Tongue (tissue), 2 donors: ENCODE results near the gene CBX4. TPM values are rescaled to one million over a fixed set of nuclear protein-coding genes. Genes with fewer than 3 reads are reported as not detected.
"Not testable (repeated sequence)": the region's sequence is repeated elsewhere in the genome, so short reads cannot be mapped to it uniquely, and the experiment has no call there.

Experiments used
- DNase-seq: peaks from one replicate; pipeline ENCODE4 v3.0.0-alpha.2; 2015
- total RNA-seq: library from RNA; depleted of rRNA; stranded (reverse); fragments of >200 nt; gene quantifications from one replicate; pipeline ENCODE4 v1.2.3, GENCODE V29; 2014

CBX4 gene
- total RNA-seq, 1 donor from 2014 or later, result 9.7 TPM

DNA sequence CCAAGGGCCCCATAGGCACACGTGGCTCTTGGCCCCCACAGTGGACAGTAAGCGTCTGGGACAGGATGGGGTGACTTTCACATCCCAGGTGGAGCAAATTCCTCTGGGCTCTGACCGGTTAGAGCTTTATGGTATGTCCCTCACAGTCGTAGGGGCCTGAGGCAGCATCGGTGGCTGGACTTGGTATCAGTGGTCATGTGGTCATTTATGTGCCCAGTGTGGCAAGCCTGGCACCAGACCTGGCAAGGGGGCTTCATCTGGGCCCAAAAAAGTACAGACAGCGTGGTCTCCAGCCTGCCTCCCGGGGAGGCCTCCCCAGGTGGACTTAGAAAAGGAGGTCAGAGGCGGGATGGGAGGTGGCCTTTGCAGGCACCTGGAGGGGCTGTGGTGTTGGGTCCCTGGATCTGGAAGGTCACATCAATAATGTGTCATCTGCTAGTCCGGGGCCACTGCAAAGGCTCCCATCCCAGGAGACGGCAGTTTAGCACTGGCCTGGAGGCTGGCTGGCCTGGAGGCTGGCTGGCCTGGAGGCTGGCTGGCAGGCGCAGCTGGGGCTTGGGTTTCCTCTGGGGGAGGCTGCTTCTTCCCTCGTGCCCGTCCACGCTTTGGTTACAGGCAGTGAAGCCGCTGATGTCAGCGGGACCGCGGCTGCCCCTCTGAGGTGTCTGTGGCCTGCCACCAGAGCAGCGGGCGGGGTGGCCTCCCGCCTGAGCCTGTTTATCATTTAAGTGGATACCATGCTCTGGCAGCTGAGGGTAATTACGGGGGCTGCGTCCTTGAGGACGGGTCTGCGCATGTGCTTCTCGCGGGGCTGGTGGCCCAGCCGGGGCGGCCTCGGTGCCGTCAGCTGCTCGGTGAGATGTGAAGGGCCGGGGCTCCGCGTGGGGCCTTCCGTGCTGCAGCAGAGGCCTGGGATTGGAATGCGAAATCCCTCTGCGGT lies 20.7 kb upstream of the CBX4 start:
- DNase-seq, result peak; percentile 72

DNA sequence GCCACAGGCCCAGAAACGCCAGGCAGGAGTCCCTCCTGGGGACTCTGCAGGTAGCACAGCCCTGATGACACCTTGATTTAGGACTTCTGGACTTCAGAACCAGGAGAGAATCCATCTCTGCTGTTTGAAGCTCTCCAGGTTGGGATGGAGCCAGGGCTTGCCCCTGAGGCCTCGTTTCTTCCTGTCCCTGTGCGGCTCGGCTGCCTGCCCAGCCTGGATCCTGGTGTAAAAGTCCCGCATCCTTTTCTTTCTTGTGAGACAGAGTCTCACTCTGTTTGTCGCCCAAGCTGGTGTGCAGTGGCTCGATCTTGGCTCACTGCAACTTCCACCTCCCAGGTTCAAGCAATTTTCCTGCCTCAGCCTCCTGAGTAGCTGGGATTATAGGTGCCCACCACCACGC lies 17.9 kb upstream of the CBX4 start:
- DNase-seq, result no peak

DNA sequence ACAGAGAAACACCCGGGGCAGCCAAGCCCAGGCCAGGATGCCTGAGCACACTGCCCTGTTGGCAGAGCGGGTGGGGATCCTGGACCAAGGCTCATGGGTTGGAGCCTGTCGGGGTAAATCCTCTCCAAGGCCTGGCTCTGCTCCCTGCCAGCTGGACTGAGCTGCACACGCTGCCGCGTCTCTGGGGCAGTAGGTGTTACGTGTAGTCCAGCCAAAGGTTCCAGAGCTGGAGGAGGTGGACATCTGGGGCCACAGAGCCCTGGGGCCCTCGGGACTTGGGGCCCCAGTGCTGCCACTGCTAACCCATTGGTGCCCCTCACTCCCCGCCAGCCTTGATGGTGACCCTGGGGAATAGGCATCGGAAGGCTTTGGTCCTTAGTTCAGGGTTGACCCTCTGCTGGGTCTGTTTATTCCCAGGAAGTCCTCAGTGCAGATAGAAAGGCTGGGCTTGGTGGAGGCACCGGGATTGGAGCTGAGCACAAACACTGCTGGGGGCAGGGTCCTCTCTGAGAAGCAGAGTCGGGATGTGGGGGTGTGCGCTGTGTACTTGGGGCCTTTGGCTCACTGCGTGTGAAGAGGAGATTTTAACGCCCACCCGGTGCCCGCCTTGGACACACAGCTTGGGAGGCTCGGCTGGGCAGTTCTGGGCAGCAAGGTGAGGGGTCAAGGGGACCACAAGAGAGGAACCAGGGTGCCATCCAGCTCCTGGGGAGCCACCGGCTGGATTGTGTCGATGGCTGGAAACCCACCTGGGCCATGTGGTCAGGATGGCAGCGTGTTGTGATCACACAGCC lies 16.3 kb upstream of the CBX4 start:
- no peak for DNase-seq

DNA sequence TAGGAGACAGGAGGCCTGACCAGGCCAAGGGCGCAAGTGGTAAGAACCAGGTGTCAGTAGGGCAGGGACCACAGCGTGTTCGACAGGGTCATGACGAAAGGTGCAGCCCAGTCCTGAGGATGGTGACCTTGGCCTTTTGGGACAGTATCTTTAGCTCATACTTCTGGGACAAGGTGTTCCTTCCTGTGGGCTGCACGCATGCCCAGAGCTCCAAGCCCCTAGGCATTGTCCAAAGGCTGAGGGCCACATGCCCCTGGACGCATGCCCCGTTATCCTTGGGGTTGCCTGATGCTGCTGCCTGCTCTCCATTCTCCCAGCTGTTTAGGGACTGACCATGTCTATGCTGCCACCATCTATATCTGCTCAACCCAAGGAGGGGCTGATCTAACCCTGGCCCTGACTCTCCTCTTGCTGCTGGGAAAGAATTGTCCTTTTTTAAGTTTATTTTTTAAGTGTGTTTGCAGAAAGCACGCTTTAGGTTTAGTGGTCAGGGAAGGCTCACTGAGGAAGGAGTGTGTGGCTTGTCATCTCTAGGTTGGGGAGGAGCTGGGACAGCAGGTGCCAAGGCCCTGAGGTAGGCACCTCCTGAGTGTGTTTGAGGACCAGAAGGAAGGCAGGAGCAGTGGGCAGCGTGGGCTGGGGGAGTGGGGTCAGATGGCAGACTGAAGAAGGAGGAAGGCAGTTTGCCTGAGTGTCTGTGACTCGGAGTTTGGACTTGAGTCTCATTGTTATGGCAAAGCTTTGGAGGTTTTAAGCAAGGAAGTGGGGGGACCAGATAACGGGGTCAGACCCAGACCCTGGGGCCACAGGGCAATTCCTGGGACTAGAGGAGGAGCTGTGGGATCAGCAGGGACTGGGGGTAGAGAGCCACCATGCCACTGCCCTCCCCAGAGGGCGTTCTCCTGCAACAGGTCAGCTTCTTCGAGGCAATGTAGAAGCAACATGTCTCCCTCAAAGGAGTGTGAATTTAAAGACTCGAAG lies 15.1 kb upstream of the CBX4 start:
- DNase-seq, result no peak

DNA sequence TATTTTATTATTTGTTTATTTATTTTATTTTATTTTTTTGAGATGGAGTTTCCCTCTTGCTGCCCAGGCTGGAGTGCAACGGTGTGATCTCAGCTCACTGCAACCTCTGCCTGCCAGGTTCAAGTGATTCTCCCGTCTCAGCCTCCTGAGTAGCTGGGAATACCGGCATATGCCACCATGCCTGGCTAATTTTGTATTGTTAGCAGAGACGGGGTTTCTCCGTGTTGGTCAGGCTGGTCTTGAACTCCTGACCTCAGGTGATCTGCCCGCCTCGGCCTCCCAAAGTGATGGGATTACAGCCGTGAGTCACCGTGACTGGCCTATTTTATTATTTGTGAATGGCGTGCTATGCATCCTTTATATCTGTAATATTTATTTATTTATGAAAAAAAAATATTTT lies 13.9 kb upstream of the CBX4 start:
- DNase-seq, result not testable (repeated sequence)

DNA sequence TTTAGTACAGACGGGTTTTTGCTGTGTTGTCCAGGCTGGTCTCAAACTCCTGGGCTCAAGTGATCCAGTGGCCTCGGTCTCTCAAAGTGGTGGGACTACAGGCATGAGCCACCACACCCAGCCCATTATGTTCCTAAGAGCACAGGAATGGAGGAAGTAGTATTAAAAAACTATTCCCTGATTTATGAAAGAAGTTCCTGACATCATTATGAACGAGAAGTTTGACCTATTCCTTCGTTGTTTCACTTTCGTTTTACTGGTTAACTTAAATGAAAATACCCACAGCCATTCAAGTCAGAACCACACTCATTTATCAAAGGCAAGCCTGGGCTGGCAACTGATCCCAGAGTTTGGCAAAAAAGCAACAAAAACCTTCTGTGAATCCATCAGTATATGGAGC lies 13.5 kb upstream of the CBX4 start:
- no peak for DNase-seq

DNA sequence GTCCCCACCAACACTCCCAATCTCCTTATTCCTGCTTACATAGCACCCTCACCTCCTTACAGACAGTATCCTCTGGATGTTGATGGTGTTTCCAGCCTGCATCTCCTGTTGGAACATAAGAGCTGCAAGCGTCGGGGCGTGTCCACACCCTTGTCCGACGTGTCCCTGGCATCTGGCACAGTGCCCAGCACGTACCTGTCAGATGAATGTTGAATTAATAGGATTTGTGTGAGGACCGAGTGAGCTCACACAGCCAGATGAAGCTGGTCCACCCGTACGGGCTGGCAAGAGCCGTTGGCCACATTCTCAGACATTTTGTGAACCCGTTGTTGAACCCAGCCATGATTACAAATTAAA lies 12.2 kb upstream of the CBX4 start:
- no peak for DNase-seq

DNA sequence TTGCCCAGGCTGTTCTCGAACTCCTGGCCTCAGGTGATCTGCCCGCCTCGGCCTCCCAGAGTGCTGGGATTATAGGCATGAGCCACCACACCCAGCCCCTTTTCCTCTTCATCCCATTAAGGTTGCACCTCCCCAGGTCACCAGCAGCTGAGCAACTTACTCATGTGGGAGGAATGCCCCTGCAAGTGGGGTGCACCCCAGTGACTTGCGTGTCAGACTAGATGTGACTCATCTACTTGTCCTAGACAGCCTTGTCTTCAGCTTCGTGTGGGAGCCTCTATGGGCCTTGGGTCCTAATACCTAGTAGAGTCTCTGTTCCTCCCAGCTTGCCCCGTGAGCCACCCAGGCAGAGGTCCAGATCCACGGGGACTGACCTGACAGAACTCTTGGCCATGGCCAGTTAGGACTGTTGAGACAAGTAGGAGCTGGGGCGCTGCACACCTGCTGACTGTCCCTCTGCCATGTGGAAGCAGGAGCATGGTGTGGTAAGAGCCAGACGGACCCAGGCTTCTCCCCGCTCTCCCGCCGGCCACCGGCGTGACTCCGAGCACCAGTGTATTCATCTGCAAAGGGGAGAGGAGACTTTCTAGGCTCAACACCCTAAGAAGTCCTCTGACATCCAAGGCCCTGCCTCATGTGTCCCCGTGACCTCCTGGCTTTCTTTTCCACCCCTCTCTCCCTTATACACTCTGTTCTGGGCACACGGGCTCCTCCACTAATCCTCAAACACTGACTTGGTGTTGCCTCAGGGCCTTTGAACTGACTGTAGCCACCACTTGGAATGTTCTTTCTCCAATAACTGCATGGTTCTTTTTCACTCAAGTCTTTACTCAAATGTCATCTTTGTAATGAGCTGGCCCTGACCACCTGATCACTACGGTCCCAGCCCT lies 11.6 kb upstream of the CBX4 start:
- DNase-seq, result no peak

DNA sequence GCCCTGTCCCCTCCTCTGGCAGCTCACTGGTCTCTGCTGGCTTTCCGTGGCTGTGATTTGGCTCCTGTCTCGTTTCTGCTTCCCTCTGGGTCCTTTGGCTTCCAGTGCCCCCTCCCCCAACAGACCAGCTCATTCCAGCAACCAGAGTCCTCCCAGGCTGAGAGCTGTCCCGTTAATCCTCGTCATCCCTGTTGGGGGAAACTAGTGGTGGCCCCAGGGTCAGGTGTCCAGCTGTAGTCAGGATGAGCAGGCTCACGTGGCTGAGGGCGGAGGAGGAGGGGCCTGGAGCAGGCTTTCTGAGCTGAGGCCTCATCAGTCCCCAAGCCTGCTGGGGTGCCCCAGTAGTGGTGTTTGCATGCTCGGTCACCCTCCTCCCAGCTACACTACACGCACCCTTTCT lies 10.7 kb upstream of the CBX4 start:
- no peak for DNase-seq

DNA sequence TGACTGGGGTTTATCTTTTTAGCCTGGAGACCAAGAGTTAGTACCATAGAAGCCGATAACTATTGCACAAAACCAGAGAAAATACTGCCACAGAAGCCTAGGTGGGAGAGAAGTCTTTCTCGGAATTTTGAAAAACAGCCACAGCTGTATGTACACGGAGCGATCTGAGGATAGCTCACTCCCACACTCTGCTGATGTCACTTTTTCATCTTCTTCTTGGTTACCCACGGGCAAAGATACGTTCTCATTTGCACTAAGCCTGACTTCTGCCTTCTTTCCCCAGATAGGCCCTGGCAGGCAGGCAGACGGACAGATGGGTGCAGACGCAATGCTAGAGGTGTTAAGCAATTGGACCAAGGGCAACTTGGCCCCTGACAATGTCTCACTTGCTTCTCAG lies 9.1 kb upstream of the CBX4 start:
- no peak for DNase-seq

DNA sequence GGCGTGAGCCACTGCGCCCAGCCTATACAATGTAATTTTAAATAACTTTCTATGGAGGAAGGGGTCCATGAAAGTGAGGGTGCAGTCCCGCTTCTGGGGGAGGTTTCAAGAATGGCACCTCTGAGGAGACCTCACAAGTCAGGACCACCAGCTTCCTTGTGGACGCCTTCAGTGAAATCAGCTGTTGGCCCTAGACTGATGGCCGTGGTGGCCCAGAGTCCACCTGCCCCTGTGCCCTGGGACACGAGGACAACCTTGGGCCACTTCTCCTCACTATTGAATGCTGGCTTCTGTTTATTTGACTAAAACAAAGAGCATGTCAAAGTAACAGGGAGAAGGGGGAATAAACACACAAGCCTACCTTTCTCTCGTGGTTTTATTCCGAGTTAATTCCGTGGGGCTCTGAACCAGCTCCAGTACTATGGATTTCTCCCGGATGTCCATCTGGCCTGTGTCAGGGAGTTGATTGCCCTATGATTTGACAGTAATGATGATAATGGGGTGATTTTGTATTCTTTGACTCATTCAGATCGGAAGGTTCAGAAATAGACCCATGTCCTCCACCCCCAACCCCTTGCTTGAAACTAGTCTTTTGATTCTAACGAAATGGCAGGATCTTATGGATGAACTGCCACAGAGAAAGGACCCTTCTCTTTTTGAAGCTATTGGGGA lies 8.6 kb upstream of the CBX4 start:
- DNase-seq, result no peak

DNA sequence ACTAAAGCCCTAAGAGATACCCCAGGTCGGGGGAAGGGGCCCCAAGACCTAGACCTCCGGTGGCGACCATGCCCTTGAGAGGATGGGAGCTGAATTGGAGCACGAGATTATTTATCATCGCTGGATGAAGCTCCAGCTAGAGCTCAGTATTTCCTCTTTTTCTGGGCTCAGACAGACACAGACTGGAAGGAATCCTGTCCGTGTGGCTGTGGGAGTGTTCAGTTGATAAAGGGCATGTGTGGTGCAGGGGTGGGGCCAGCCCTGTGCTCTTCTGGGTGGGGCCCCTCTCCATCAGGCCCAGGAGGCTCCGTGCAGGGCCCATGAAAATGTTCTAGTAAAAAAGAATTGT lies 6.3 kb upstream of the CBX4 start:
- DNase-seq, result no peak

DNA sequence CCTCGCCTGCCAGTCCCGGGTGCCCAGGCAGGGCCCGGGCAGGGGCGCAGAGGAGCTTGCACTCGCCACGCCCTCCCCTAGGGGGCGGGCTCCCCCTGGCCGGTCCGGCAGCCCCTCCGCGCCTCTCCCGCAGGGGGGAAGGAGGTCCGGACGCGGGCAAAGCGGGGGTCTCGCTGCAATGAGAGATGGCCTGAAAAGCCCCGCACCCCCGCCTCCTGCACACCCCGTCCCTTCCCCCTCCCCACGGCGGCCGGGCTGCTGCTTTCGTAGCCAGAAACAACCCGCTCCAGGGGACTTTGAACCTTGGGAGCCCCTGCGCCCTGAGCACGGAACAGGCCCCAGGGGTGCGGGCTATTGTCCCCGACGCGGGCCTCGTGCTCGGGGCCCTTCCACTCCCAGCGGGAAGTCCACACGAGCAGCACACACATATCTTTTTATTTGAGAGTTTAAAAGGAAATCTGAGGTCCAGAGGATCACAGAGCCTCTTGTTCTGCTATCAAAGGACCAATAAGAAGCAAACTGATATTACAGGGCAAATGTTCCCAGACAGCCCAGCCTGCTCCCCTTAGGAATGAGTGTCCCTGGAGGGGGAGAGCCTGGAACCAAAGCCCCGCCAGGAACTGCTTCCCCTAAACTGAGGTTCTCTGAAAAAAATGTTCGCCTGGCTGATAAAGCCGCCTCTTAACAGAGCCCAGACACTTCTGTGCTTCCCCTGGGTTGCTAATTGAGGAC lies 5.8 kb upstream of the CBX4 start:
- peak; percentile 59 for DNase-seq

DNA sequence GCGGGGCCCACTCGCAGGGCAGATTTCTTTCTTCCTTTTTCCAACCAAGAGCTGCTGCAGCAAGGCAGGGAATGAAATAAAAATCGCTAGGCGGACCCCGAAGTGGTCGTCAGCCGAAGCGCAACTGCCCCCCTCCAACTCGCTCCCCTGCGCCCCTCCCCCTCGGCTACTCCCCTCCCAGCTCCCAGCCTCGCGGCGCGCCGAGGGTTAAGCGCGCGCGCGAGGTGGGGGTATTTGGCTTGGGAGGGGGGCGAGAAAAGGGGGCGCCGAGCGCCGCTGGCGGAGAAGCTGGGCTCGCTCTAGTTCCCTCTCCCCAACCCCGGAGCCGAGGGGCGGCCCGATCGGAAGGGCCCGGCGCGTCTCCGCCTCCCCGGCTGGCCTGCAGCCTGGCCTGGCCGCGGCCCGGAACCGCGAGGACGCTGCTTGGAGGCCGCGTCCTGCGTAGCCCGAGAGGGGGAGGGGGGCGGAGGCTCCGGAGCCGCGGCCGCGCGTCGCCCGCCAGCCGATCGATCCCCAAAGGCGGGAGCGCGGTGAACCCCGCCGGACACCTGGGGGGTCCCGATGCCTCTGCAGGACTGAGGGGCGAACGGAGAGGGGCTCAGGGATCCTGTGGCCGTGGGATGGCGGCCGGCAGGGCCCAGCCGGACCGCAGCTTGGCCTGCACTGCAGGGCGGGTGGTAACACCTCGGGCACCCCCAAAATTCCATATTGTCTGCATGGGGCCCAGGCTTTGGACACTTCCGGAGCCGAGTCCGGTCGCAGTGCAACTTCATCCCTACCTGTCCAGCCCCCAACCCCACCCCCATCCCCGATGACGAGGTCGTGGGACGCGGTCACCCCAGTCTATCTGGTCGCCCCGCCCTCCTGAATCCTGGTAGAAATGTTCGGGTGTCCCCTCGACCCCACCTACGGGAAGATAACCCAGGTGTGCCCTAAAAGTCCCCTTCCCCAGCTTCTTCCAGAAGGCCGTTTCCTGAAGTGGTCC lies 4.9 kb upstream of the CBX4 start:
- DNase-seq, result peak; percentile 71

DNA sequence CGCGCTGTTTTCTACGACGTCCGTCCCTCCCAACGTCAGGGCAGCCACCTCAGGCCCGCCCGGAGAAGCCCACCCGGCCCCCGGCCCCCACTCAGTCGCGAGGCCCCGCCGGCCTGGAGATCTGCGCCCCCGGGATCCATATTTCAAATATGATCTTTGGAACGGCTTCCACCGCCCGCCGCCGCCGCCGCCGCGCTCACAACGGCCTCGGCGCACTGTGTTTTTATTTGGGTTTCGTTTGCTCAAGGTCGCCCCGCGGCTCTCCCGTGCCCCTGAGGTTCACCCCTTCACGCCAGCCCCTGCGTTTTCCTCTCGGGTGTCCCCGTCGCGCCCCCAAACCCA lies 4.2 kb upstream of the CBX4 start:
- DNase-seq, result no peak

DNA sequence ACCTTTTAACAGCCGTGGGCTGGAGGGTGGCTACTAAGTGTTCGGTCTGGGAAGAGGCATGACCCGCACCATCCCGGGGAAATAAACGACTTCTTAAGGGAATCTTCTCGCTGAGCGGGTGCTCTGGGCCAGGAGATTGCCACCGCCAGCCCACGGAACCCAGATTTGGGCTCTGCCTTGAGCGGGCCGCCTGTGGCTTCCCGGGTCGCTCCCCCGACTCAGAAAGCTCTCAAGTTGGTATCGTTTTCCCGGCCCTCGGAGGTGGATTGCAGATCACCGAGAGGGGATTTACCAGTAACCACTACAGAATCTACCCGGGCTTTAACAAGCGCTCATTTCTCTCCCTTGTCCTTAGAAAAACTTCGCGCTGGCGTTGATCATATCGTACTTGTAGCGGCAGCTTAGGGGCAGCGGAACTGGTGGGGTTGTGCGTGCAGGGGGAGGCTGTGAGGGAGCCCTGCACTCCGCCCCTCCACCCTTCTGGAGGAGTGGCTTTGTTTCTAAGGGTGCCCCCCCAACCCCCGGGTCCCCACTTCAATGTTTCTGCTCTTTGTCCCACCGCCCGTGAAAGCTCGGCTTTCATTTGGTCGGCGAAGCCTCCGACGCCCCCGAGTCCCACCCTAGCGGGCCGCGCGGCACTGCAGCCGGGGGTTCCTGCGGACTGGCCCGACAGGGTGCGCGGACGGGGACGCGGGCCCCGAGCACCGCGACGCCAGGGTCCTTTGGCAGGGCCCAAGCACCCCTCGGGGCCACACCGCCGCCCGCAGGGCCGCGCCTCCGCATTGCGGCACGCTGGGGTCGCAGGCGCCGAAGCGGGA lies 3.6 kb upstream of the CBX4 start:
- DNase-seq, result no peak

DNA sequence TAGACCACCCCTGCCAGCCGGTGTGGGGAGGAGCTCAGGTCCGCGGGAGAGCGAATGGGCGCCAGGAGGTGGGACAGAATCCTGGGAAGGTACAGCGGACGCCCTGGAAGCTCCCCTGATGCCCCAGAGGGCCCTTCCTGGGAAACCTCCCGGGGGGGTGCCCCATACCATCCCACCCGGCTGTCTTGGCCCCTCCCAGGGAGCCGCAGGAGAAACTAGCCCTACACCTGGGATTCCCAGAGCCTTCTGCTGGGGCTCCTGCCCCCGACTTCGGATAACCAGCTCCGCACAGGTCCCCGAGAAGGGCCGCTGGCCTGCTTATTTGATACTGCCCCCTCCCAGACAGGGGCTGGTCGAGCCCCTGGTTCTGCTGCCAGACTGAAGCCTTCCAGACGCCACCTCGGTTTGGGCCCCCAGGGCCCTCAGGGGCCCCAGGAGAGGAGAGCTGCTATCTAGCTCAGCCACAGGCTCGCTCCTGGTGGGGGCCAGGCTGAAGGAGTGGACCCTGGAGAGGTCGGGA lies 3.0 kb upstream of the CBX4 start:
- no peak for DNase-seq
